GM18867 (cell line): ENCODE data around the gene UBA52.
"Not testable (repeated sequence)": the region's sequence is repeated elsewhere in the genome, so short reads cannot be mapped to it uniquely, and the experiment has no call there.

Experiments
- ATAC-seq: cut with Tn5 transposase; IDR thresholded peaks from one replicate; pipeline ENCODE4 v1.9.1; 2021; ENCODE audit warnings: mild to moderate bottlenecking, moderate library complexity; ENCODE audit not compliant: unreplicated experiment

Gene UBA52

GRCh38 chr19:18591735-18592385 lies 20.2 kb downstream of the UBA52 start:
- ATAC-seq = no peak

GRCh38 chr19:18592732-18593131 lies 21.1 kb downstream of the UBA52 start:
- not testable (repeated sequence) for ATAC-seq

- ATAC-seq = no peak
Observed at GRCh38 chr19:18593367-18594095, 21.9 kb downstream of the UBA52 start.

GRCh38 chr19:18594096-18594823 lies 22.6 kb downstream of the UBA52 start:
- no peak for ATAC-seq

GRCh38 chr19:18594824-18595373 lies 23.2 kb downstream of the UBA52 start:
- ATAC-seq = no peak

GRCh38 chr19:18595475-18595874 lies 23.8 kb downstream of the UBA52 start:
- ATAC-seq = no peak

GRCh38 chr19:18596752-18597157 lies 25.1 kb downstream of the UBA52 start:
- ATAC-seq = no peak

- no peak for ATAC-seq
Observed at GRCh38 chr19:18597809-18598660, 26.4 kb downstream of the UBA52 start.

GRCh38 chr19:18599485-18599884 lies 27.8 kb downstream of the UBA52 start:
- ATAC-seq = no peak

GRCh38 chr19:18600692-18601397 lies 29.2 kb downstream of the UBA52 start:
- ATAC-seq = not testable (repeated sequence)

- no peak for ATAC-seq
Observed at GRCh38 chr19:18601875-18602274, 30.2 kb downstream of the UBA52 start.

- no peak for ATAC-seq
Observed at GRCh38 chr19:18603255-18603957, 31.7 kb downstream of the UBA52 start.

GRCh38 chr19:18603958-18604819 lies 32.5 kb downstream of the UBA52 start:
- no peak for ATAC-seq

GRCh38 chr19:18604820-18605159 lies 33.1 kb downstream of the UBA52 start:
- no peak for ATAC-seq

GRCh38 chr19:18605196-18605545 lies 33.5 kb downstream of the UBA52 start:
- no peak for ATAC-seq

GRCh38 chr19:18605546-18606280 lies 34.1 kb downstream of the UBA52 start:
- no peak for ATAC-seq

GRCh38 chr19:18606281-18607225 lies 34.9 kb downstream of the UBA52 start, which contains the start of gene CRLF1:
Gene CRLF1 (minus strand): TSS chr19:18606799. CDS start chr19:18606656, 143 bp downstream.
- ATAC-seq = no peak
